HuH-7.5 (cell line): ENCODE measurements around the gene C11orf54.

Source experiments
- DNase-seq: peaks from one replicate; pipeline ENCODE4 v3.0.0; 2011; ENCODE audit warnings: low spot score

Gene C11orf54

GRCh38 chr11:93741094-93741881 lies at the start of gene C11orf54, which contains the start of gene TAF1D:
TSS of gene C11orf54 (plus strand) at chr11:93741672. CDS start at chr11:93747394, 5,722 bp downstream.
TSS of gene TAF1D (minus strand) at chr11:93741495. CDS start at chr11:93739304, 2,191 bp downstream.
- DNase-seq, result peak; percentile 73

GRCh38 chr11:93694109-93694508 lies 47.4 kb upstream of the C11orf54 start:
- DNase-seq, result no peak

- no peak for DNase-seq
Measured at GRCh38 chr11:93694557-93694956, 46.9 kb upstream of the C11orf54 start.

DNA sequence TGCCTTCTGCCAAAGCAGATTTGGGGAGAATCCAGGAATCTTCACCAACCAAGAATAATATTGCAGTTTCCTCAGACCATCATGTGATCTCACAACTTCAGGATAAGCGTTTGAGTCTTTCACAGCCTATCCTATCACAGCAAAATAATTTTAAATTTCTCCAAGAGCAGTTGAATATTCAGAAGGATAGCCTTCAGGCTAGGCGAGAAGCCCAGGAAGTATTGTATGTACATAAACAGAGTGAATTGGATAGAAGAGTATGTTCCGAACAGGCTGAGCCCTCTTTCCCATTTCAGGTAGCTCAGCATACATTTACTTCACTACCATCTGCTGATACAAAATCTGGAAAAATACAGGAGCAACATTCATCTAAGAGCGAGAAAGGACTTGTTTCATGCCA lies 43.9 kb upstream of the C11orf54 start:
- DNase-seq, result no peak

- DNase-seq, result no peak
Measured at GRCh38 chr11:93700830-93701229, 40.6 kb upstream of the C11orf54 start.

DNA sequence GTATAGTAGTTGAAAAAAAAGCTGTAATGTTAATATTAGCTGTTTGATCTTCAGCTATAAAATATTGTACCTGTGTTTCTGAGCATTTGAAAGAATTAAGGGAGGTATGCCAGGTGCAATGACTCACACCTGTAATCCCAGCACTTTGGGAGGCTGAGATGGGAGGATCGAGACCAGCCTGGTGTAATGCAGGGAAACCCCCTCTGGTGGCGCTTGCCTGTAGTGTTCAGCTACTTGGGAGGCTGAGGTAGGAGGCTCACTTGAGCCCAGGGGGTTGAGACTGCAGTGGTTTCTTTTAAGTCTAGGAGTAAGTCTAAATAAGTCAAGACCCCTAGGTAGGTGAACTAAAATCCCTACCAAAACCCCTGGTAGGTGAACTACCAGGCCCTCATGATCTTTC lies 37.2 kb upstream of the C11orf54 start:
- DNase-seq, result no peak

GRCh38 chr11:93710239-93710638 lies 31.2 kb upstream of the C11orf54 start:
- DNase-seq, result no peak

- DNase-seq, result no peak
Measured at GRCh38 chr11:93712678-93713077, 28.8 kb upstream of the C11orf54 start.

DNA sequence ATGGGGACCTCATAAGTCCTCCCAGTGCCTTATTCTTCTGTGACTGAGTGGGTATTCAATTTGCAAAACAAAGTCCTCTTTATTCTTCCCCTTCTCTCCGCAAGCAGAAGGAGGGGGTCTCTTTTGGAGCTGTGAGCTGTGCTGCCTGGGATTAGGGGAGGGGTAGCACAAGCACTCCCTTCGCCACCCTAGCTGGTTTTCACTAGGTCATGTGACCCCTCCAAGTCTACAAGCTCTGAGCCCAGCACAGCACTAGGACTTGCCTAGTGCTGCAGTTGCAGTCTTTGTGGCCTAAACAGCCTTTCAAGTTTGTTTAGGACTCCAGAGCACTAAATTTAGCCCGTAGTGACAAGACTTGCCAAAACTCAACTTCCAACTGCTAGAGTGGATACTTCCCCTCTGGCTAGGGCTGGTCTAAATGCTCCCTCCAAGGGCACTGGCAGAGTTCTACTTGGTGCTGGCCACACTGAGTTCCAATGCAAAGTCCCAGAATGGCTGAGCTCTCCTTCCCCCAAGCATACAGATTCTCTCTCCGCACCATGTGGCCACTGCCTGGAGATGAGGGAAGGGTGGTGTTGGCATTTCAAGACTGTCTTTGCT lies 25.6 kb upstream of the C11orf54 start:
- no peak for DNase-seq

- no peak for DNase-seq
Measured at GRCh38 chr11:93717501-93717900, 24.0 kb upstream of the C11orf54 start.

DNA sequence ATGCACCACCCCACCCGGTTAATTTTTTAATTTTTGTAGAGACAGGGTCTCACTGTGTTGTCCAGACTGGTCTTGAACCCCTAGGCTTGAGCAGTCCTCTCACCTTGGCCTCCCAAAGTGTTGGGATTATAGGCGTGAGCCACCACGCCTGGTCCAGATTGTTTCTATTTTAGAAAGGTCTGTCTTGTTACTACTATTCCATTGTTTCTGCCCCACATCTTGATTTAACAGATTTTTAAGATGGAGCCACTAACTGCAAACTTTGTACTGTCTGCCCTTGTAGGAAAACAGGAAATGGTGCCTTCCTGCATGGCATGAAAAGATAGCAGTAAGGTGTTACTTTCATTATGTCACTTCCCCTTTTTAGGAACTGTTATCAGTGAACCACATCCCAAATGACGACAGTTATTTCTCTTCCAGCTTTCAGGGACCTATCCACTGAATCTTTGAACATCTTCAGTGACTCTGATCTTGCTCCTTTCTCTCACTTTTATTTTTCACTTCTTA lies 23.4 kb upstream of the C11orf54 start:
- no peak for DNase-seq

GRCh38 chr11:93719310-93719709 lies 22.2 kb upstream of the C11orf54 start:
- DNase-seq, result no peak

DNA sequence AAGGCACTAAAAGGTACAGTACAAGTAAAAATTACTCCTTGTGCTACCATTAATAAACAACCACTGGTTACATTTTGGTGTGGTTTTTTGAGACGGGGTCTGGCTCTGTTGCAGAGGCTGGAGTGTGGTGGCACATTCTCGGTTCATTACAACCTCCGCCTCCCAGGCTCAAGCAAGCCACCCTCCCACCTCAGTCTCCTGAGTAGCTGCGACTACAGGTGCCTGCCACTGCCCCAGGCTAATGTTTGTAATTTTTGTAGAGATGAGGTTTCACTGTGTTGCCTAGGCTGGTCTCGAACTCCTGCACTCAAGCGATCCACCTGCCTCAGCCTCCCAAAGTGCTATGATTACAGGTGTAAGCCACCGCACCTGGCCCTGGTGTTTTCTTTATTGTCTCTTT lies 20.9 kb upstream of the C11orf54 start:
- no peak for DNase-seq

- no peak for DNase-seq
Measured at GRCh38 chr11:93724089-93724488, 17.4 kb upstream of the C11orf54 start.

DNA sequence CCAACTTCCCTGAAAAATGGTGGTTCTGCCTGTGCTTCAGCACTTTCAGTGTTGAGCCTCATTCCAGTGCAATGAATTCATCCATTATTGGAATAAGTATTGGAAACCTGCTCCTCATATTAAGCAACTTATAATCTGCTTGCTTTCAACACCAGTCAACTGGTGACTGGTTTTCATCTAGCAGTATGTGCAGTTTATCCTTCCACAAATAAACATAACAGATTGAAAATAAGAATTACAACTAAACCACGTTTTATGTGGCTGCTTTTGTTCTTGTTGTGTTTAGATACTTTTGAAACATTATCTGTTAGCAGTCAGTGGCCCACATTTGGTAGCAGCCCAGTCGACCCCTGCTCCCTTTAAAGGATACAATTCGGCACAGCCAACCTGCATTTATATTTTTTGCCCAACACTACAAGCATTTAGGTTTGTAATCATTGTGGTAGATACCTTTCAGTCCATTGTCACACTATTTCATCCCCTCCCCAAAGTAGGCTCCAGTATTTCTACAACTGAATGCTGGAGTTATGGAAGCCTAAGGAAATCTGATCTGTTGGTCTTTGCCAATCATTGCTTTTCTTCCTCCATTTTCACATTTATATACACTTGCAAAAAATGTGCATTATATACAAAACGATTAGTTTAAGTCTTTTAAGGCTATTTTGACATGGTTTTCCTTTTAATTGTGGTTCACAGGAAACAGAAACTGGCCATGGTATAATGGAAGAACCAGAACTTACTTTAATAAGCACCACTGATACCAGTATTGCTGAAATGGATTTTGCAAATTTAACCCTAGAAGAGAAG lies 13.3 kb upstream of the C11orf54 start:
- DNase-seq, result no peak

GRCh38 chr11:93728792-93729128 lies 12.7 kb upstream of the C11orf54 start:
- DNase-seq, result no peak

DNA sequence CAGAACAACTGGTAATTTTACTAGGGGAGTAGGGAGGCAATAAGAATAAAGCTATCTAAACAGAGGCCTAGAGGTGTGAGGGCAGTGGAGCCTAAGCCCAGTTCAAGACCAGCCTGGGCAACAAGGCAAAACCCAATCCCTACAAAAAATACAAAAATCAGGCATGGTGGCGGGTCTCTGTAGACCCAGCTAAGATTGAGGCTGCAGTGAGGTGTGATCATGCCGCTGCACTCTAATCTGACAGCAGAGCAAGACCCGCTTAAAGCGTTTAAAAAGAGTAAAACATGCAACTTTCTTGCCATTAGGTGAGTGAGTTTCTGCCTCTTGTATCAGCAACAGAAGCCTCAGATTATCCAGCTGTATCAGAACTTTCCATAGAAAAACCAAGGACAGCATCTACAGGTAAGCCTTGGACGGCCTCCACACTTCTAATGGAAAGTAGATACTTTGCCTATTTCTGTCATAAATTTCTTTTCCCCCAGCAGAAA lies 12.3 kb upstream of the C11orf54 start:
- no peak for DNase-seq

GRCh38 chr11:93730108-93731107 lies 11.1 kb upstream of the C11orf54 start:
- DNase-seq, result no peak

DNA sequence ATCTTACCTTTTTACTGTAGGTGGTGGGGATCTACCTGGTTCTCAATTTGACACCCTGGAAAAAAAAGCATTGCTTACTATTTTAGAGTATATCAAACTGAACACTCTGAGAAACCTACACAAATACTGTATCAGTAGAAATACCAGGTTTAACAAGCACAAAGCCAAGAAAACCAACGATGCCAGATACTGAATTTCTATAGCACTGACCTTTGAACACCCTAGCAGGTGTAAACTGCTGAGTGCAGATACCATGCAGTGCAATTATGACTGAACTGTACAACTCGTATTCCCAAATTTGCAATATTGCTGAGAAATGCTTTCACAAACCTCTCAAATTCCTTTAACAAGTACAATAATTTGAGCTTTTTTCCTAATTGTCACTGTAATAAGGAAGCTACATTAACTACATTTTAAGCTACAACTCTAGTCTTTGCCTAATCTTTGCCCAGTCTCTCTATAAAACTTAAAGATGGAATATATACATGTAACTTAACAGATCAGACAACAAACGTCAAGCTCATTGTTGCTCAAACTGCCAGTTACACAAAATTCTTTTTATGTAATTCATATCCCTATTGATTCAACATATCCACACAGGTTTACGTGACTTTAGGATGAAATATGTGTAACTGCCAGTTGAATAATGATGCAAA lies 9.1 kb upstream of the C11orf54 start:
- DNase-seq, result no peak

GRCh38 chr11:93733474-93733873 lies 8.0 kb upstream of the C11orf54 start:
- no peak for DNase-seq
